ENCODE results near the gene AQP3. TPM values are rescaled to one million over a fixed set of nuclear protein-coding genes. Genes with fewer than 3 reads are reported as not detected.

Gene AQP3
- total and polyA plus RNA-seq, 2 of the 8 experiments (the other 6 are each of a cell fraction or from before 2014, with no cell fraction given) = 2.6 to 7.6 TPM

DNA sequence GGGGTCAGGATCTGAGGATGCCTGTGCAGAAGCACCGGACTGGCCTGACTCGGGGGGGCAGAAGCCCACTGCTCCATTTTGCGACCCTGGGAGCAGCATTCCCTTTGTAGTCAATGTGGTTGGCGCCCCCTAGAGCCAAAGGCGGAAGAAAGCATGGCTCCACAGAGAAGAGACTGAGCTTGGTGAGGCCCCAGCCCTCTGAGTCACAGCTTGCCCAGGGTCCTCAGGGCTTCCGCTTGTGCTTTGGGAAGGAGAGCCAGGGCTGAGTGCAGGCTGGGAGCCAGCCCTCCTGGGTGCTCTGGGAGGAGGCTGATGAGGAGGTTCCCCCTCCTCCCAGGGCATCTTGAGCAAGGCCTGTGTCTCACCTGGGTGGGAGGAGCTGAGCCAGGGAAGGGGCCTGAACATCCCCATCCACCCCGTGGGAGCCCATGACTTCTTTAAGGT is 5.5 kb upstream of the AQP3 start:
- H3K18ac ChIP-seq (ENCODE audit: extremely low read depth, low read length) = peak overlapping the region; percentile 60
- H3K9ac ChIP-seq (replicated peaks in 1 of 4; ENCODE audit: extremely low read depth in 1 of 4, low read depth in 3 of 4, low read length in 3 of 4) = no peak overlapping the region
- no peak overlapping the region for H3K4me3 ChIP-seq (ENCODE audit: extremely low read depth in 1 of 4, insufficient read depth in 2 of 4, low read depth in 3 of 4, low read length in 4 of 4)
- H2BK12ac ChIP-seq (ENCODE audit: low read depth, low read length) = no peak overlapping the region
- 0 out of 2 replicates have a peak, but pooled peaks cover 1% of the 10 kb centered on the region for H3K23me2 ChIP-seq (ENCODE audit: low read depth, low read length)
- peaks cover 0 to 13% (median 8%) of the 10 kb centered on the region in 4 experiments; a peak in 6 of 7 replicates for H3K4me1 ChIP-seq (replicated peaks in 1 of 4; ENCODE audit: control insufficient read depth in 3 of 4, insufficient read depth in 4 of 4, low read length in 3 of 4)
- no peak overlapping the region for H2BK120ac ChIP-seq (replicated peaks; ENCODE audit: low read depth, low read length)
- WGBS, 2 experiments (ENCODE audit: extremely low coverage in 1 of 2, insufficient coverage in 1 of 2, insufficient read length in 1 of 2, insufficient replicate concordance in 2 of 2, low coverage in 1 of 2, low lambda C conversion rate in 2 of 2, missing lambda C conversion rate in 1 of 2) = 20% methylated on average over 7 of the region's 7 CpGs; no CpG with 5 or more reads in 1 of the 2 experiments
- H3K79me2 ChIP-seq (ENCODE audit: control insufficient read depth in 1 of 2, insufficient read depth in 2 of 2, low read length in 2 of 2) = no peaks in the 10 kb centered on the region
- ChIA-PET POLR2A (ENCODE audit: partially characterized antibody) (interaction anchor here (0.7 to 2.3 kb wide), 13 partner anchors 10 to 428 kb away, joined by 3 to 9 read pairs (median 4); partner anchors contain the start of genes ANKRD18B, DNAJA1, NFX1 and NOL6), CTCF (ENCODE audit: partially characterized antibody) (interaction anchor here (0.6 to 21.6 kb wide), 30 partner anchors 11 to 302 kb away, joined by 3 to 358 read pairs (median 4); partner anchors contain the start of genes AQP7 and NOL6)
- no peak overlapping the region for H2BK5ac ChIP-seq (ENCODE audit: low read depth, low read length)
- H3K27ac ChIP-seq (ENCODE audit: low read depth, low read length) = no peak overlapping the region
- no peaks in the 10 kb centered on the region for H3K79me1 ChIP-seq (ENCODE audit: low read depth, low read length)
- no peaks in the 10 kb centered on the region for H3K9me3 ChIP-seq (ENCODE audit: insufficient read depth in 2 of 2, low read depth in 1 of 2, low read length in 1 of 2)
- peaks cover 0 to 10% (median 5%) of the 10 kb centered on the region in 4 experiments; a peak in 5 of 7 replicates for H3K27me3 ChIP-seq (replicated peaks in 1 of 4; ENCODE audit: control insufficient read depth in 3 of 4, extremely low read depth in 1 of 4, insufficient read depth in 3 of 4, low read length in 3 of 4)
- peak overlapping the region; percentile 88; the same call in 1 of the 2 replicates for H4K8ac ChIP-seq (ENCODE audit: extremely low read depth, insufficient read depth, low read length)
- no peak overlapping the region for H2AK5ac ChIP-seq (ENCODE audit: low read depth, low read length)
- peak overlapping the region; percentile 39 for H4K91ac ChIP-seq (replicated peaks; ENCODE audit: insufficient read length, low read length)
- no peak overlapping the region for H3K23ac ChIP-seq (ENCODE audit: insufficient read length)
- H3K4me2 ChIP-seq (ENCODE audit: insufficient read depth in 1 of 2, low read depth in 2 of 2, low read length in 2 of 2) = peak overlapping the region in 1 of 2 experiments; percentile 33; a peak in 2 of 4 replicates
- no peak overlapping the region for H2BK15ac ChIP-seq (ENCODE audit: low read length)
- H2BK20ac ChIP-seq (ENCODE audit: low read length) = no peak overlapping the region
- peak overlapping the region; percentile 9 for H3K4ac ChIP-seq (replicated peaks; ENCODE audit: insufficient read length, low read depth, low read length)
- FAIRE-seq (peak; percentile 68), DNase-seq (ENCODE audit: low read depth in 1 of 2, low spot score in 2 of 2) (peak; percentile 68 to 88)
- H3K56ac ChIP-seq (replicated peaks; ENCODE audit: insufficient read length, low read depth, low read length) = no peak overlapping the region
- no peak overlapping the region for H3K14ac ChIP-seq (ENCODE audit: insufficient read length)
- no peaks in the 10 kb centered on the region for H3K36me3 ChIP-seq (ENCODE audit: control insufficient read depth in 2 of 4, insufficient read depth in 4 of 4, low read length in 3 of 4)
- H4K20me1 ChIP-seq (replicated peaks in 1 of 2; ENCODE audit: control insufficient read depth in 1 of 2, insufficient read depth in 2 of 2, low read length in 2 of 2) = no peaks in the 10 kb centered on the region
- H4K5ac ChIP-seq (ENCODE audit: insufficient read length, low read depth, low read length) = peak overlapping the region; percentile 39
- peak overlapping the region; percentile 77 for H2AFZ ChIP-seq (ENCODE audit: low read length)
- TF ChIP-seq KDM1A (IDR thresholded peaks at IDR 0.05; ENCODE audit: borderline replicate concordance, low read length) (no peak), POLR2AphosphoS5 (IDR thresholded peaks at IDR 0.05; ENCODE audit: low read depth, low read length) (0 out of 2 replicates have a peak, but pooled peaks have one; percentile 28), TBP (IDR thresholded peaks at IDR 0.05; ENCODE audit: low read depth, low read length) (0 out of 2 replicates have a peak, but pooled peaks have one; percentile 29), CTBP2 (IDR thresholded peaks at IDR 0.05; ENCODE audit: borderline replicate concordance, insufficient read depth, insufficient read length, low read length) (no peak), YY1 (IDR thresholded peaks at IDR 0.05; ENCODE audit: low read depth, low read length) (peak; percentile 85), POLR2A (IDR thresholded peaks at IDR 0.05; ENCODE audit: control extremely low read depth in 1 of 2, low read depth in 2 of 2, low read length in 2 of 2) (peak in 1 of 2 experiments; percentile 46; a peak in 1 of 3 replicates), RAD21 (IDR thresholded peaks at IDR 0.05 in 1 of 2, conservative IDR thresholded peaks at IDR 0.05 in 1 of 2; ENCODE audit: low read depth in 2 of 2, low read length in 2 of 2) (peak; percentile 79 to 85), JUND (IDR thresholded peaks at IDR 0.05; ENCODE audit: low read length) (peak; percentile 70; the same call in 1 of the 2 replicates), CREB1 (IDR thresholded peaks at IDR 0.05) (peak; percentile 18; the same call in 1 of the 2 replicates)
- TF ChIP-seq, protein P1, sequence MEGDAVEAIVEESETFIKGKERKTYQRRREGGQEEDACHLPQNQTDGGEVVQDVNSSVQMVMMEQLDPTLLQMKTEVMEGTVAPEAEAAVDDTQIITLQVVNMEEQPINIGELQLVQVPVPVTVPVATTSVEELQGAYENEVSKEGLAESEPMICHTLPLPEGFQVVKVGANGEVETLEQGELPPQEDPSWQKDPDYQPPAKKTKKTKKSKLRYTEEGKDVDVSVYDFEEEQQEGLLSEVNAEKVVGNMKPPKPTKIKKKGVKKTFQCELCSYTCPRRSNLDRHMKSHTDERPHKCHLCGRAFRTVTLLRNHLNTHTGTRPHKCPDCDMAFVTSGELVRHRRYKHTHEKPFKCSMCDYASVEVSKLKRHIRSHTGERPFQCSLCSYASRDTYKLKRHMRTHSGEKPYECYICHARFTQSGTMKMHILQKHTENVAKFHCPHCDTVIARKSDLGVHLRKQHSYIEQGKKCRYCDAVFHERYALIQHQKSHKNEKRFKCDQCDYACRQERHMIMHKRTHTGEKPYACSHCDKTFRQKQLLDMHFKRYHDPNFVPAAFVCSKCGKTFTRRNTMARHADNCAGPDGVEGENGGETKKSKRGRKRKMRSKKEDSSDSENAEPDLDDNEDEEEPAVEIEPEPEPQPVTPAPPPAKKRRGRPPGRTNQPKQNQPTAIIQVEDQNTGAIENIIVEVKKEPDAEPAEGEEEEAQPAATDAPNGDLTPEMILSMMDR (IDR thresholded peaks at IDR 0.05; ENCODE audit: control extremely low read depth in 1 of 3, insufficient read depth in 1 of 3, low read depth in 1 of 3, low read length in 3 of 3) = peak; percentile 77 to 90 (median 86)
